Stimulated activated CD4-positive, alpha-beta T cell treated with anti-CD3 and anti-CD28 coated beads, Interleukin-1b, Interleukin-23, amount 100 ng/mL, for 1 hour (primary cell): Measurements from ENCODE around the gene FBLN5.
"Not testable (repeated sequence)": the region's sequence is repeated elsewhere in the genome, so short reads cannot be mapped to it uniquely, and the experiment has no call there.

Experiments
- DNase-seq, 2 donors: peaks; one replicate each; pipeline ENCODE4 v3.0.0-alpha.2; 2020; ENCODE audit warnings: low read depth in 2 of 2

FBLN5 gene

GRCh38 chr14:91910196-91910595, 37.3 kb downstream of the FBLN5 start:
- no peak for DNase-seq

- no peak for DNase-seq
Observed at GRCh38 chr14:91906374-91906773, 41.1 kb downstream of the FBLN5 start.

GRCh38 chr14:91904956-91905645, 42.4 kb downstream of the FBLN5 start:
- DNase-seq: no peak

GRCh38 chr14:91904483-91904882, 43.0 kb downstream of the FBLN5 start:
- no peak for DNase-seq

- DNase-seq: no peak
Observed at GRCh38 chr14:91903070-91903469, 44.4 kb downstream of the FBLN5 start.

- DNase-seq: no peak
Observed at GRCh38 chr14:91902336-91902735, 45.2 kb downstream of the FBLN5 start.

GRCh38 chr14:91901449-91902226, 45.9 kb downstream of the FBLN5 start:
- no peak for DNase-seq

GRCh38 chr14:91899806-91900205, 47.7 kb downstream of the FBLN5 start:
- no peak for DNase-seq

- no peak for DNase-seq
Observed at GRCh38 chr14:91899213-91899612, 48.3 kb downstream of the FBLN5 start.

GRCh38 chr14:91898372-91898771, 49.1 kb downstream of the FBLN5 start:
- DNase-seq: no peak

GRCh38 chr14:91897716-91898115, 49.8 kb downstream of the FBLN5 start:
- DNase-seq: not testable (repeated sequence)

GRCh38 chr14:91897106-91897701, 50.3 kb downstream of the FBLN5 start:
- no peak for DNase-seq

- no peak for DNase-seq
Observed at GRCh38 chr14:91896419-91896818, 51.1 kb downstream of the FBLN5 start.

- no peak for DNase-seq
Observed at GRCh38 chr14:91893669-91894068, 53.8 kb downstream of the FBLN5 start.

GRCh38 chr14:91893007-91893406, 54.5 kb downstream of the FBLN5 start:
- DNase-seq: no peak

- no peak for DNase-seq
Observed at GRCh38 chr14:91891721-91892220, 55.7 kb downstream of the FBLN5 start.

- no peak for DNase-seq
Observed at GRCh38 chr14:91891101-91891500, 56.4 kb downstream of the FBLN5 start.

GRCh38 chr14:91890291-91890749, 57.2 kb downstream of the FBLN5 start:
- DNase-seq: no peak

- no peak for DNase-seq
Observed at GRCh38 chr14:91889477-91890211, 57.9 kb downstream of the FBLN5 start.

GRCh38 chr14:91888641-91889476, 58.6 kb downstream of the FBLN5 start:
- DNase-seq: no peak

- no peak for DNase-seq
Observed at GRCh38 chr14:91886961-91887360, 60.5 kb downstream of the FBLN5 start.
